Endodermal cell (in vitro differentiated cells): ENCODE data around the gene DVL1. TPM values are rescaled to one million over a fixed set of nuclear protein-coding genes. Genes with fewer than 3 reads are reported as not detected.

Experiments used
- DNase-seq: peaks from one replicate; pipeline ENCODE4 v3.0.0-alpha.2; 2017
- H3K27ac ChIP-seq: 2 replicates; pipeline ENCODE4 v1.5.1; 2013; ENCODE audit warnings: mild to moderate bottlenecking, low read depth, low read length, moderate library complexity
- H3K27me3 ChIP-seq: 2 replicates; pipeline ENCODE4 v1.6.1; 2013; ENCODE audit warnings: mild to moderate bottlenecking, low read length, moderate library complexity; ENCODE audit not compliant: insufficient read depth, control insufficient read depth, poor library complexity, severe bottlenecking
- H3K36me3 ChIP-seq: 2 replicates; pipeline ENCODE4 v1.7.0; 2013; ENCODE audit warnings: mild to moderate bottlenecking, low read length, moderate library complexity; ENCODE audit not compliant: control insufficient read depth, insufficient read depth
- H3K4me1 ChIP-seq: one replicate; pipeline ENCODE4 v1.7.0; 2013; ENCODE audit warnings: low read length; ENCODE audit not compliant: control insufficient read depth, insufficient read depth
- H3K4me3 ChIP-seq: 2 replicates; pipeline ENCODE4 v1.5.1; 2013; ENCODE audit warnings: mild to moderate bottlenecking, low read length, moderate library complexity
- H3K9ac ChIP-seq: 2 replicates; pipeline ENCODE4 v1.6.1; 2013; ENCODE audit warnings: mild to moderate bottlenecking, low read length, moderate library complexity; ENCODE audit not compliant: poor library complexity, severe bottlenecking; ENCODE audit errors: extremely low read depth
- H3K9me3 ChIP-seq: 2 replicates; pipeline ENCODE4 v1.6.1; 2013; ENCODE audit warnings: mild to moderate bottlenecking, low read length, moderate library complexity; ENCODE audit not compliant: control insufficient read depth
- H3K27ac Mint-ChIP-seq: 2 replicates; pipeline ENCODE4 v1.8.0; 2020; ENCODE audit warnings: mixed read lengths
- H3K27me3 Mint-ChIP-seq: 2 replicates; pipeline ENCODE4 v1.8.0; 2021; ENCODE audit warnings: mild to moderate bottlenecking, mixed read lengths; ENCODE audit not compliant: insufficient read depth
- H3K36me3 Mint-ChIP-seq: 2 replicates; pipeline ENCODE4 v1.8.0; 2020; ENCODE audit warnings: low read depth, mixed read lengths
- H3K4me1 Mint-ChIP-seq: 2 replicates; pipeline ENCODE4 v1.8.0; 2020; ENCODE audit warnings: mixed read lengths
- H3K4me3 Mint-ChIP-seq: 2 replicates; pipeline ENCODE4 v1.8.0; 2020; ENCODE audit warnings: mild to moderate bottlenecking, moderate library complexity, mixed read lengths
- H3K9me3 Mint-ChIP-seq: 2 replicates; pipeline ENCODE4 v1.8.0; 2020; ENCODE audit warnings: mild to moderate bottlenecking, mixed read lengths
- CTCF ChIP-seq: fragments of 200-600 bp; sonication (generic); conservative IDR thresholded peaks from 2 replicates; pipeline ENCODE4 v1.5.0; 2021; ENCODE audit warnings: antibody characterized with exemption, mild to moderate bottlenecking
- WGBS, 2 experiments: methylation state at CpG; one replicate each; pipeline versions ENCODE4 v1.1.5 to v1.1.7; 2013; ENCODE audit warnings: missing lambda C conversion rate in 2 of 2, mixed read lengths in 1 of 2; ENCODE audit not compliant: insufficient coverage in 1 of 2, insufficient read length in 1 of 2; 5-methylcytosine and 5-hydroxymethylcytosine counted together
- total RNA-seq, 2 donors: library from RNA; stranded (reverse); fragmentation: NEBNext Ultra II Directional in 1 of 2; extraction: Animal tissue kit (Norgen Biotek cat#: 25700) in 1 of 2; gene quantifications; 2 replicates in 1 of 2; 3 replicates in 1 of 2; pipeline ENCODE4 v1.2.1, GENCODE V29; 2021

Gene DVL1
- total RNA-seq, 2 donors from 2014 or later = 71.9 to 73.3 TPM

GRCh38 chr1:1327291-1327690 lies 21.9 kb downstream of the DVL1 start:
- no peaks in the 10 kb centered on the region for H3K9me3 Mint-ChIP-seq
- DNase-seq = no peak
- Histone ChIP-seq H3K36me3 (no peaks in the 10 kb centered on the region), H3K9ac (no peak overlapping the region), H3K4me3 (no peak overlapping the region), H3K9me3 (no peaks in the 10 kb centered on the region), H3K27ac (no peak overlapping the region), H3K27me3 (no peaks in the 10 kb centered on the region), H3K4me1 (no peaks in the 10 kb centered on the region)
- TF ChIP-seq CTCF = no peak
- no peak overlapping the region for H3K4me3 Mint-ChIP-seq
- no peak overlapping the region for H3K27ac Mint-ChIP-seq
- H3K36me3 Mint-ChIP-seq = peaks cover under 1% of the 10 kb centered on the region
- H3K27me3 Mint-ChIP-seq = no peaks in the 10 kb centered on the region
- H3K4me1 Mint-ChIP-seq = peaks cover 5% of the 10 kb centered on the region
- 92 to 93% methylated on average over 27 to 40 of the region's 40 CpGs for WGBS, 2 experiments

GRCh38 chr1:1326075-1326605 lies 23.1 kb downstream of the DVL1 start:
- Histone ChIP-seq H3K4me3 (peak overlapping the region; percentile 86), H3K4me1 (no peaks in the 10 kb centered on the region), H3K9me3 (no peaks in the 10 kb centered on the region), H3K9ac (no peak overlapping the region), H3K36me3 (no peaks in the 10 kb centered on the region), H3K27me3 (no peaks in the 10 kb centered on the region), H3K27ac (no peak overlapping the region)
- TF ChIP-seq CTCF = no peak
- peaks cover 5% of the 10 kb centered on the region for H3K4me1 Mint-ChIP-seq
- H3K36me3 Mint-ChIP-seq = peaks cover 2% of the 10 kb centered on the region
- DNase-seq = no peak
- no peaks in the 10 kb centered on the region for H3K9me3 Mint-ChIP-seq
- no peaks in the 10 kb centered on the region for H3K27me3 Mint-ChIP-seq
- peak overlapping the region; percentile 59 for H3K4me3 Mint-ChIP-seq
- WGBS, 2 experiments = 91 to 92% methylated on average over 6 to 8 of the region's 8 CpGs
- no peak overlapping the region for H3K27ac Mint-ChIP-seq

GRCh38 chr1:1325288-1326074 lies 23.7 kb downstream of the DVL1 start:
- no peak overlapping the region for H3K27ac ChIP-seq

More at GRCh38 chr1:1325288-1326074, 23.7 kb downstream of the DVL1 start:
- H3K4me1 Mint-ChIP-seq = peaks cover 5% of the 10 kb centered on the region
- H3K27me3 Mint-ChIP-seq = no peaks in the 10 kb centered on the region
- 82 to 89% methylated on average over 15 to 16 of the region's 16 CpGs for WGBS, 2 experiments
- no peaks in the 10 kb centered on the region for H3K4me1 ChIP-seq
- H3K4me3 ChIP-seq = peak overlapping the region; percentile 86
- H3K27ac Mint-ChIP-seq = no peak overlapping the region
- H3K36me3 Mint-ChIP-seq = peaks cover 2% of the 10 kb centered on the region
- H3K9ac ChIP-seq = peak overlapping the region; percentile 47
- no peak for TF ChIP-seq CTCF
- no peaks in the 10 kb centered on the region for H3K36me3 ChIP-seq
- no peak for DNase-seq
- H3K27me3 ChIP-seq = no peaks in the 10 kb centered on the region
- no peaks in the 10 kb centered on the region for H3K9me3 ChIP-seq
- H3K9me3 Mint-ChIP-seq = no peaks in the 10 kb centered on the region
- peak overlapping the region; percentile 59 for H3K4me3 Mint-ChIP-seq
